Endothelial cell of umbilical vein (primary cell): ENCODE results near the gene SLC34A1.

Experiments
- CTCF ChIP-seq, 2 donors: IDR thresholded peaks; 1 replicate in 1 of 2; 2 replicates in 1 of 2; pipeline ENCODE4 v1.5.1; 2011; ENCODE audit warnings: low read length in 2 of 2, mild to moderate bottlenecking in 2 of 2, moderate library complexity in 2 of 2, control low read depth in 1 of 2, inconsistent platforms in 1 of 2, low read depth in 1 of 2; ENCODE audit not compliant: insufficient read depth in 1 of 2; ENCODE audit errors: extremely low read depth in 1 of 2
- EZH2 ChIP-seq: IDR thresholded peaks from 2 replicates; pipeline ENCODE4 v1.6.1; 2012; ENCODE audit warnings: borderline replicate concordance, low read depth, mild to moderate bottlenecking, moderate library complexity, low read length, inconsistent platforms; ENCODE audit not compliant: severe bottlenecking
- FOS ChIP-seq: IDR thresholded peaks from 2 replicates; pipeline ENCODE4 v1.6.1; 2011; ENCODE audit warnings: mild to moderate bottlenecking, low read length, moderate library complexity, borderline replicate concordance; ENCODE audit not compliant: insufficient read depth
- GATA2 ChIP-seq: IDR thresholded peaks from 2 replicates; pipeline ENCODE4 v1.7.0; 2011; ENCODE audit warnings: low read depth, mild to moderate bottlenecking, moderate library complexity, mixed read lengths, low read length; ENCODE audit not compliant: insufficient read length, insufficient read depth
- JUN ChIP-seq: IDR thresholded peaks from 2 replicates; pipeline ENCODE4 v1.6.1; 2011; ENCODE audit warnings: borderline replicate concordance, low read depth; ENCODE audit not compliant: insufficient read length, insufficient read depth
- MAX ChIP-seq: IDR thresholded peaks from 2 replicates; pipeline ENCODE4 v1.6.1; 2011; ENCODE audit not compliant: insufficient read depth, insufficient read length
- POLR2A ChIP-seq: IDR thresholded peaks from 2 replicates; pipeline ENCODE4 v1.6.1; 2012; ENCODE audit warnings: low read depth, mild to moderate bottlenecking, control low read depth, low read length
- POLR2AphosphoS5 ChIP-seq: IDR thresholded peaks from 2 replicates; pipeline ENCODE4 v1.6.1; 2012; ENCODE audit warnings: low read depth, mild to moderate bottlenecking, control low read depth, low read length, moderate library complexity; ENCODE audit not compliant: insufficient read depth

GRCh38 chr5:177366528-177367322 is 17.5 kb upstream of the SLC34A1 start:
- TF ChIP-seq CTCF (IDR thresholded peaks at IDR 0.05; ENCODE audit: extremely low read depth in 1 of 2, insufficient read depth in 1 of 2, low read depth in 1 of 2, low read length in 2 of 2) = no peak
- no peak for TF ChIP-seq EZH2
- TF ChIP-seq POLR2A = no peak
- TF ChIP-seq JUN = no peak
- TF ChIP-seq MAX = no peak
- no peak for TF ChIP-seq FOS
- TF ChIP-seq POLR2AphosphoS5 = no peak
- TF ChIP-seq GATA2 = no peak
